Hepatocyte (in vitro differentiated cells): Measurements from ENCODE around the gene SPTLC1. TPM values are rescaled to one million over a fixed set of nuclear protein-coding genes. Genes with fewer than 3 reads are reported as not detected.
A peak's percentile ranks its signal among the peaks of the same experiment; 100 is the strongest.

Source experiments
- DNase-seq: peaks from one replicate; pipeline ENCODE4 v3.0.0-alpha.2; 2016; ENCODE audit warnings: low spot score
- H2AFZ ChIP-seq: fragments of 200-600 bp; sonication (generic); 2 replicates; pipeline ENCODE4 v1.6.0; 2016; ENCODE audit warnings: antibody characterized with exemption, mild to moderate bottlenecking
- H3K27ac ChIP-seq: fragments of 200-600 bp; sonication (generic); 2 replicates; pipeline ENCODE4 v1.5.1; 2016; ENCODE audit warnings: mild to moderate bottlenecking
- H3K27me3 ChIP-seq: fragments of 200-600 bp; sonication (generic); 2 replicates; pipeline ENCODE4 v1.6.1; 2016
- H3K36me3 ChIP-seq: fragments of 200-600 bp; sonication (generic); replicated peaks from 2 replicates; pipeline ENCODE4 v1.5.1; 2016; ENCODE audit warnings: low read depth; ENCODE audit not compliant: insufficient read depth
- H3K4me1 ChIP-seq: fragments of 200-600 bp; sonication (generic); 2 replicates; pipeline ENCODE4 v1.5.1; 2016; ENCODE audit warnings: mild to moderate bottlenecking, moderate library complexity; ENCODE audit not compliant: insufficient read depth
- H3K4me2 ChIP-seq: fragments of 200-600 bp; sonication (generic); 2 replicates; pipeline ENCODE4 v1.6.0; 2016
- H3K4me3 ChIP-seq: fragments of 200-600 bp; sonication (generic); 2 replicates; pipeline ENCODE4 v1.5.1; 2016; ENCODE audit warnings: mild to moderate bottlenecking
- H3K79me2 ChIP-seq: fragments of 200-600 bp; sonication (generic); 2 replicates; pipeline ENCODE4 v1.6.0; 2017; ENCODE audit warnings: mild to moderate bottlenecking
- H3K9me2 ChIP-seq: fragments of 200-600 bp; sonication (generic); replicated peaks from 2 replicates; pipeline ENCODE4 v1.6.0; 2017; ENCODE audit warnings: mild to moderate bottlenecking; ENCODE audit not compliant: insufficient read depth
- H3K9me3 ChIP-seq: fragments of 200-600 bp; sonication (generic); 2 replicates; pipeline ENCODE4 v1.5.1; 2016; ENCODE audit warnings: low read depth, mild to moderate bottlenecking
- H4K20me1 ChIP-seq: fragments of 200-600 bp; sonication (generic); 2 replicates; pipeline ENCODE4 v1.6.0; 2016; ENCODE audit warnings: mild to moderate bottlenecking; ENCODE audit not compliant: insufficient read depth, poor library complexity, severe bottlenecking
- EZH2 ChIP-seq: fragments of 200-600 bp; sonication (generic); IDR thresholded peaks from 2 replicates; pipeline ENCODE4 v1.6.1; 2016; ENCODE audit warnings: antibody characterized with exemption, mild to moderate bottlenecking, borderline replicate concordance
- EZH2phosphoT487 ChIP-seq: fragments of 200-600 bp; sonication (generic); IDR thresholded peaks from one replicate; pipeline ENCODE4 v1.6.1; 2018; ENCODE audit warnings: antibody characterized with exemption, mild to moderate bottlenecking, low read depth, moderate library complexity; ENCODE audit not compliant: unreplicated experiment, severe bottlenecking
- WGBS: methylation state at CpG from one replicate; pipeline ENCODE4 v1.1.6; 2016; ENCODE audit warnings: low lambda C conversion rate; ENCODE audit errors: missing lambda C conversion rate; 5-methylcytosine and 5-hydroxymethylcytosine counted together
- polyA plus RNA-seq: library from polyadenylated mRNA; unstranded; fragments of >200 nt; fragmentation: Nextera tagmentation; extraction: Ambion mirVana; gene quantifications from 2 replicates; pipeline ENCODE4 v1.2.1, GENCODE V29; 2016
- total RNA-seq: library from RNA; depleted of rRNA; stranded (reverse); fragments of >200 nt; gene quantifications from 2 replicates; pipeline ENCODE4 v1.2.3, GENCODE V29; 2014
- TF ChIP-seq, protein P1 (sequence below): fragments of 200-600 bp; sonication (generic); IDR thresholded peaks from 2 replicates; pipeline ENCODE4 v1.5.1; 2016; ENCODE audit warnings: antibody characterized with exemption, mild to moderate bottlenecking; ENCODE audit not compliant: poor library complexity

SPTLC1 gene, protein sequence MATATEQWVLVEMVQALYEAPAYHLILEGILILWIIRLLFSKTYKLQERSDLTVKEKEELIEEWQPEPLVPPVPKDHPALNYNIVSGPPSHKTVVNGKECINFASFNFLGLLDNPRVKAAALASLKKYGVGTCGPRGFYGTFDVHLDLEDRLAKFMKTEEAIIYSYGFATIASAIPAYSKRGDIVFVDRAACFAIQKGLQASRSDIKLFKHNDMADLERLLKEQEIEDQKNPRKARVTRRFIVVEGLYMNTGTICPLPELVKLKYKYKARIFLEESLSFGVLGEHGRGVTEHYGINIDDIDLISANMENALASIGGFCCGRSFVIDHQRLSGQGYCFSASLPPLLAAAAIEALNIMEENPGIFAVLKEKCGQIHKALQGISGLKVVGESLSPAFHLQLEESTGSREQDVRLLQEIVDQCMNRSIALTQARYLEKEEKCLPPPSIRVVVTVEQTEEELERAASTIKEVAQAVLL
- total RNA-seq (101 and 102 TPM in 2 replicates), polyA plus RNA-seq (67.6 and 76.8 TPM in 2 replicates)

DNA sequence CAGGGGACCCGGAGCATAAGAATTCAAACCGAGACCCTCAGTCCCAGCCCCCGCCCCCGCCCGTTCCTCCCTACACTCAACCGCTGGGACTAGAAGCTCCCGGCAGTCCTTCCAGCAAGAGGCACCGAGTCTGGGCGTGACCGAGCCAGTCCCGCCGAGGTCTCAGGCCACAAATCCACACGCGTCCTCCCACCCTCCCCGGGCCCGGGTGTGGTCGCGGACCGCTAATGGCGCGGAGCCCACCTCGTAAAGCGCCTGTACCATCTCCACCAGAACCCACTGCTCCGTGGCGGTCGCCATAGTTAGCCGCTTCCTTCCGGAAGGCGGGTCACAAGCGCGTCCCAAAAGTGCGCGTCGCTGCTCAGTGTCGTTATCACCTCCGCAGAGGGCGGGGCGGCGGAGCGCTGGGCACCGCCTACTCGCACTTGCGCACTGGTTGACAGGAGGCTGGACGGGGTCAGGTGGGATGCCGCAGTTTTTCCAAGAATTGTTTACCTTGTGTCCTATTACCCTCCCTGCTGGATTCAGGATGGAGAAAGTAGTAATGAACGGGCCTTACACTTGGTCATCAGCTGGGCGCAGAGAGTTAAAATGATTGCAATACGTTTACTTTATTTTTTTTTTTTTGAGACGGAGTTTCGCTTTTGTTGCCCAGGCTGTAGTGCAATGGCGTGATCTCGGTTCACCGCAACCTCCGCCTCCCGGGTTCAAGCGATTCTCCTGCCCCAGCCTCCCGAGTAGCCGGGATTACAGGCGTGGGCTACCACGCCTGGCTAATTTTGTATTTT is at the start of gene SPTLC1:
TSS of gene SPTLC1 (minus strand) at position 343 of the 788 bp plus-strand sequence. CDS start at position 300, 43 bp downstream.
- peak within 1 kb of the TSS; percentile 64 for H2AFZ ChIP-seq
- H3K36me3 ChIP-seq: no peaks in the 10 kb centered on the region
- peaks cover 9% of the 10 kb centered on the region for H3K4me1 ChIP-seq
- H4K20me1 ChIP-seq: no peaks in the 10 kb centered on the region
- H3K9me3 ChIP-seq: no peaks in the 10 kb centered on the region
- H3K4me2 ChIP-seq: peak within 1 kb of the TSS; percentile 93
- WGBS: 2% methylated on average over 53 of the region's 60 CpGs
- H3K9me2 ChIP-seq: no peaks in the 10 kb centered on the region
- no peaks in the 10 kb centered on the region for H3K27me3 ChIP-seq
- H3K79me2 ChIP-seq: peaks cover 48% of the 10 kb centered on the region
- peak within 1 kb of the TSS; percentile 58 for H3K4me3 ChIP-seq
- TF ChIP-seq, protein P1, sequence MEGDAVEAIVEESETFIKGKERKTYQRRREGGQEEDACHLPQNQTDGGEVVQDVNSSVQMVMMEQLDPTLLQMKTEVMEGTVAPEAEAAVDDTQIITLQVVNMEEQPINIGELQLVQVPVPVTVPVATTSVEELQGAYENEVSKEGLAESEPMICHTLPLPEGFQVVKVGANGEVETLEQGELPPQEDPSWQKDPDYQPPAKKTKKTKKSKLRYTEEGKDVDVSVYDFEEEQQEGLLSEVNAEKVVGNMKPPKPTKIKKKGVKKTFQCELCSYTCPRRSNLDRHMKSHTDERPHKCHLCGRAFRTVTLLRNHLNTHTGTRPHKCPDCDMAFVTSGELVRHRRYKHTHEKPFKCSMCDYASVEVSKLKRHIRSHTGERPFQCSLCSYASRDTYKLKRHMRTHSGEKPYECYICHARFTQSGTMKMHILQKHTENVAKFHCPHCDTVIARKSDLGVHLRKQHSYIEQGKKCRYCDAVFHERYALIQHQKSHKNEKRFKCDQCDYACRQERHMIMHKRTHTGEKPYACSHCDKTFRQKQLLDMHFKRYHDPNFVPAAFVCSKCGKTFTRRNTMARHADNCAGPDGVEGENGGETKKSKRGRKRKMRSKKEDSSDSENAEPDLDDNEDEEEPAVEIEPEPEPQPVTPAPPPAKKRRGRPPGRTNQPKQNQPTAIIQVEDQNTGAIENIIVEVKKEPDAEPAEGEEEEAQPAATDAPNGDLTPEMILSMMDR: no peak
- TF ChIP-seq EZH2: no peak
- no peak for TF ChIP-seq EZH2phosphoT487
- H3K27ac ChIP-seq: peak within 1 kb of the TSS; percentile 88
- DNase-seq: peak; percentile 98

DNA sequence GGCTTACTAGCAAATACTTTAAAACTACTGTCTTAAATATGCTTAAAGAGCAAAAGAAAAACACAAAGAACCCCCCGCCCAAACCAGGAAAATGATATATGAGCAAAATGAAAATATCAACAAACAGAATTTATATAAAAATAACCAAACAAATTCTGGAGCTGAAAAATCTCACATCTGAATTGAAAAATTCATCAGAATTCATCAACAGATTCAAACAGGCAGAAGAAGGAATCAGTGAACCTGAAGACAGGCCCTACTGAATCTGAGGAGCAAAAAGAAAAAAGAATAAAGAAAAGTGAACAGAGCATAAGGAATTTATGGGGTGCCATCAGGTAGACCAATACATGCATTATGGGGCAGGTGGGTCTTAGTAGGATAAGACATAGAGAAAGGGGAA is 49.8 kb upstream of the SPTLC1 start:
- no peak overlapping the region for H3K27ac ChIP-seq
- H3K9me3 ChIP-seq: no peaks in the 10 kb centered on the region
- no peaks in the 10 kb centered on the region for H3K9me2 ChIP-seq
- no peak overlapping the region for H3K4me3 ChIP-seq
- no peaks in the 10 kb centered on the region for H4K20me1 ChIP-seq
- H3K36me3 ChIP-seq: no peaks in the 10 kb centered on the region
- H3K4me2 ChIP-seq: no peak overlapping the region
- no peak for TF ChIP-seq EZH2
- TF ChIP-seq EZH2phosphoT487: no peak
- TF ChIP-seq, protein P1: no peak
- H3K27me3 ChIP-seq: no peaks in the 10 kb centered on the region
- 92% methylated on average over 1 of the region's 1 CpG for WGBS
- no peaks in the 10 kb centered on the region for H3K4me1 ChIP-seq
- DNase-seq: no peak
- H3K79me2 ChIP-seq: no peaks in the 10 kb centered on the region
- no peak overlapping the region for H2AFZ ChIP-seq

DNA sequence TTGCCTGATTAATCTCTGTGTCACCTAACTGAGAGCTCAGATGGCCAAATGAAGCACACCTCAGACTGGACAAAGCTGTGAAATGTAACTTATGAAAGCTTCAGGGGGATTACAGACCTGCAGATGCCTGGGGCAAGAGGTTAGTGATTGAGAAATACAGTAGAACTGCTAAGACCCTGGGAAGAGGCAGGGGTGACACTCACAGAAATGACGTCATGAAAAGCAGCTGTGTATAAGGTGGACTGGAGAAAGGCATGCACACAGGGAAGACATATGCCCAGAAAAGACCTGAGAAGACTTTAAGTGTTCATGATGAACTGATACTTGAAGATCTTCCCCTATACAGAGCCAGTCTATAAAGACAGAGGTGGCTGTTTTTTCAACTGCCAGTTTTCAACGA is 49.3 kb upstream of the SPTLC1 start:
- Histone ChIP-seq H3K27ac (peak overlapping the region; percentile 3), H3K4me3 (no peak overlapping the region), H2AFZ (no peak overlapping the region), H3K27me3 (no peaks in the 10 kb centered on the region), H3K9me3 (no peaks in the 10 kb centered on the region), H3K36me3 (no peaks in the 10 kb centered on the region), H3K4me2 (no peak overlapping the region), H3K79me2 (no peaks in the 10 kb centered on the region), H3K4me1 (no peaks in the 10 kb centered on the region), H3K9me2 (no peaks in the 10 kb centered on the region), H4K20me1 (no peaks in the 10 kb centered on the region)
- TF ChIP-seq, protein P1: no peak
- TF ChIP-seq EZH2phosphoT487: no peak
- TF ChIP-seq EZH2: no peak
- 78% methylated on average over 2 of the region's 2 CpGs for WGBS
- DNase-seq: no peak
